CD14-positive monocyte (primary cell): ENCODE measurements around the gene REG1A. TPM values are rescaled to one million over a fixed set of nuclear protein-coding genes. Genes with fewer than 3 reads are reported as not detected.

ENCODE experiments used
- DNase-seq, 3 donors: peaks; one replicate each; pipeline ENCODE4 v3.0.0-alpha.2; 2011 to 2022
- H2AFZ ChIP-seq: 2 replicates; pipeline ENCODE4 v1.6.0; 2012; ENCODE audit warnings: mild to moderate bottlenecking, low read depth, low read length, inconsistent platforms; ENCODE audit not compliant: insufficient read depth, poor library complexity, severe bottlenecking
- H3K27ac ChIP-seq, 2 donors: 1 replicate in 1 of 2; 2 replicates in 1 of 2; pipeline ENCODE4 v1.5.1; 2012 to 2013; ENCODE audit warnings: low read length in 2 of 2, control low read depth in 1 of 2, inconsistent platforms in 1 of 2, low read depth in 1 of 2, mild to moderate bottlenecking in 1 of 2
- H3K27me3 ChIP-seq, 2 donors: one replicate each; pipeline versions ENCODE4 v1.6.0 to v1.6.1; 2011 to 2013; ENCODE audit warnings: low read length in 2 of 2; ENCODE audit not compliant: control insufficient read depth in 2 of 2, insufficient read depth in 2 of 2
- H3K36me3 ChIP-seq, 2 donors: replicated peaks in 1 of 2; 1 replicate in 1 of 2; 2 replicates in 1 of 2; pipeline versions ENCODE4 v1.5.1 to v1.6.1; 2012 to 2013; ENCODE audit warnings: low read length in 2 of 2, control low read depth in 1 of 2, inconsistent platforms in 1 of 2, mild to moderate bottlenecking in 1 of 2; ENCODE audit not compliant: insufficient read depth in 2 of 2, control insufficient read depth in 1 of 2
- H3K4me1 ChIP-seq, 2 donors: 1 replicate in 1 of 2; 2 replicates in 1 of 2; pipeline versions ENCODE4 v1.5.1 to v1.6.1; 2012 to 2013; ENCODE audit warnings: low read length in 2 of 2, control low read depth in 1 of 2, inconsistent platforms in 1 of 2, mild to moderate bottlenecking in 1 of 2, moderate library complexity in 1 of 2; ENCODE audit not compliant: insufficient read depth in 2 of 2, control insufficient read depth in 1 of 2
- H3K4me2 ChIP-seq: replicated peaks from 2 replicates; pipeline ENCODE3; 2012; ENCODE audit warnings: low read length, moderate library complexity, mild to moderate bottlenecking; ENCODE audit not compliant: poor library complexity, severe bottlenecking; ENCODE audit errors: extremely low read depth
- H3K4me3 ChIP-seq, 3 experiments: fragments of 200-600 bp in 1 of 3; sonication (generic) in 1 of 3; replicated peaks in 1 of 3; 1 replicate in 2 of 3; 2 replicates in 1 of 3; pipeline ENCODE4 v1.5.1; 2011 to 2013; ENCODE audit warnings: low read length in 3 of 3, mild to moderate bottlenecking in 3 of 3, control low read depth in 2 of 3, low read depth in 2 of 3, inconsistent platforms in 1 of 3, moderate library complexity in 1 of 3
- H3K79me2 ChIP-seq: 2 replicates; pipeline ENCODE4 v1.6.0; 2012; ENCODE audit warnings: mild to moderate bottlenecking, control low read depth, inconsistent platforms, low read length, moderate library complexity; ENCODE audit not compliant: insufficient read depth
- H3K9ac ChIP-seq: 2 replicates; pipeline ENCODE4 v1.6.0; 2017; ENCODE audit warnings: low read length, mild to moderate bottlenecking; ENCODE audit not compliant: insufficient read depth, poor library complexity, severe bottlenecking
- H3K9me3 ChIP-seq, 2 donors: replicated peaks in 1 of 2; 1 replicate in 1 of 2; 2 replicates in 1 of 2; pipeline versions ENCODE4 v1.5.1 to v1.6.1; 2012 to 2013; ENCODE audit warnings: low read length in 2 of 2, control low read depth in 1 of 2; ENCODE audit not compliant: control insufficient read depth in 1 of 2, insufficient read depth in 1 of 2
- H4K20me1 ChIP-seq: 2 replicates; pipeline ENCODE4 v1.6.0; 2012; ENCODE audit warnings: mild to moderate bottlenecking, low read length, control low read depth, moderate library complexity; ENCODE audit not compliant: insufficient read depth
- H3K27ac Mint-ChIP-seq, 7 donors: one replicate each; pipeline ENCODE4 v1.8.0; 2020; ENCODE audit warnings: mild to moderate bottlenecking in 7 of 7, mixed read lengths in 7 of 7, moderate library complexity in 6 of 7, inconsistent platforms in 2 of 7
- H3K27me3 Mint-ChIP-seq, 3 donors: one replicate each; pipeline ENCODE4 v1.8.0; 2021 to 2022; ENCODE audit warnings: low read depth in 3 of 3, mild to moderate bottlenecking in 3 of 3, mixed read lengths in 3 of 3, moderate library complexity in 3 of 3, inconsistent platforms in 1 of 3
- H3K36me3 Mint-ChIP-seq, 2 donors: one replicate each; pipeline ENCODE4 v1.8.0; 2020; ENCODE audit warnings: mixed read lengths in 2 of 2, inconsistent platforms in 1 of 2, mild to moderate bottlenecking in 1 of 2
- H3K4me1 Mint-ChIP-seq: one replicate; pipeline ENCODE4 v1.8.0; 2020; ENCODE audit warnings: mild to moderate bottlenecking, mixed read lengths
- H3K4me3 Mint-ChIP-seq, 2 donors: one replicate each; pipeline ENCODE4 v1.8.0; 2020; ENCODE audit warnings: mild to moderate bottlenecking in 2 of 2, mixed read lengths in 2 of 2, moderate library complexity in 1 of 2
- H3K9me3 Mint-ChIP-seq, 7 donors: one replicate each; pipeline ENCODE4 v1.8.0; 2020 to 2022; ENCODE audit warnings: mixed read lengths in 7 of 7, mild to moderate bottlenecking in 6 of 7, moderate library complexity in 6 of 7, inconsistent platforms in 2 of 7
- WGBS: methylation state at CpG from one replicate; pipeline ENCODE4 v1.1.5; 2013; ENCODE audit warnings: missing lambda C conversion rate; ENCODE audit not compliant: insufficient coverage; 5-methylcytosine and 5-hydroxymethylcytosine counted together
- intact Hi-C, 2 donors: fragments of 100-400 bp; cut with micrococcal nuclease; formaldehyde crosslinking; loops; one replicate each; pipeline versions ENCODE4 v1.15.0 to v1.15.1; 2023
- polyA plus RNA-seq, 3 donors: library from polyadenylated mRNA; depleted of rRNA in 1 of 3; unstranded in 2 of 3; stranded (reverse) in 1 of 3; fragments of 300-500 nt in 2 of 3; fragments of >200 nt in 1 of 3; fragmentation: Illumina TruSeq in 2 of 3; gene quantifications; 1 replicate in 2 of 3; 2 replicates in 1 of 3; pipeline ENCODE4 v1.2.3, GENCODE V29; 2012 to 2021
- TF ChIP-seq, protein P1 (sequence below): fragments of 200-600 bp; IDR thresholded peaks from one replicate; pipeline ENCODE4 v1.8.0; 2022; ENCODE audit warnings: antibody characterized with exemption, mild to moderate bottlenecking

The REG1A gene
- polyA plus RNA-seq, 3 donors = not detected

DNA sequence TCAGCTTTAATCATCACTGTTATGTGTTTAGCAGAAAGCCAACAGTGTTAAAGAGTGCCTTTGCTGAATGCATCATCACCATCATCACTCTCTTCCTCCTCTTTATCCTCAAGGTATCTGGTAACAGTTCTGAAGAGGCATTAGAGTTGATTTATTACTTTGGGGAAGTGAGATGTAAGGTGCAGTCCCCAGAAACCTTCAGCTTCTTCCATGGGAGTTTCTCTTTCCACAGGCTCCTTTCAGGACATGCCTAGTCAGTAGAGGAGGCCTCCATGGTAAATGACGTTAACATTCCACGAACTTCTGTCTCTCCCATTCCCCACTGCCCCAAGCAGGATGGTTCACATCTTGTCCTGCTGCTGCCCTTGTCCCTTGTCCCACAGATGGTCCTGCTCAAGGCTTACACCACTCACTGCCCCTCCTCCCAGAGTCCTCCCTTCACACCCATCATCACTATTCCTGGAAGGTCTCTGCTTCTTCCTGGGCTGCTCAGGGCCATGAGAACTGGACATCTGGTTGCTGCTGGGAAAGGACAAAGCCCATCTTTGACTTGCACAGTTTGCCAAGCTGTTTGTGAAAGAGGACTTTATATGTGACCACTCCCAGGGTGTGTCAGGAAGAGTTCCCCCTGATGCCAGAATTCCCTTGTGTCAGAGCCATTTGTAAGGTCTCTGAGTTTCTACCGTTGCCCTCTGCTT, 5.3 kb upstream of the REG1A start:
- H3K36me3 ChIP-seq = no peaks in the 10 kb centered on the region
- no peak for DNase-seq
- H3K4me3 ChIP-seq = no peak overlapping the region
- Mint-ChIP-seq H3K27ac (peak overlapping the region in 1 of 7 donors; percentile 46), H3K4me1 (no peaks in the 10 kb centered on the region), H3K36me3 (no peaks in the 10 kb centered on the region), H3K27me3 (peaks cover 0 to 2% (median 0%) of the 10 kb centered on the region in 3 donors), H3K4me3 (no peak overlapping the region), H3K9me3 (peaks cover 2 to 13% (median 5%) of the 10 kb centered on the region in 7 donors)
- H3K4me1 ChIP-seq = no peaks in the 10 kb centered on the region
- H3K79me2 ChIP-seq = no peaks in the 10 kb centered on the region
- H4K20me1 ChIP-seq = no peaks in the 10 kb centered on the region
- H3K4me2 ChIP-seq = no peak overlapping the region
- H3K9me3 ChIP-seq = no peaks in the 10 kb centered on the region
- intact Hi-C loops = no loop called here
- no peak overlapping the region for H2AFZ ChIP-seq
- no peak overlapping the region for H3K27ac ChIP-seq
- TF ChIP-seq, protein P1, sequence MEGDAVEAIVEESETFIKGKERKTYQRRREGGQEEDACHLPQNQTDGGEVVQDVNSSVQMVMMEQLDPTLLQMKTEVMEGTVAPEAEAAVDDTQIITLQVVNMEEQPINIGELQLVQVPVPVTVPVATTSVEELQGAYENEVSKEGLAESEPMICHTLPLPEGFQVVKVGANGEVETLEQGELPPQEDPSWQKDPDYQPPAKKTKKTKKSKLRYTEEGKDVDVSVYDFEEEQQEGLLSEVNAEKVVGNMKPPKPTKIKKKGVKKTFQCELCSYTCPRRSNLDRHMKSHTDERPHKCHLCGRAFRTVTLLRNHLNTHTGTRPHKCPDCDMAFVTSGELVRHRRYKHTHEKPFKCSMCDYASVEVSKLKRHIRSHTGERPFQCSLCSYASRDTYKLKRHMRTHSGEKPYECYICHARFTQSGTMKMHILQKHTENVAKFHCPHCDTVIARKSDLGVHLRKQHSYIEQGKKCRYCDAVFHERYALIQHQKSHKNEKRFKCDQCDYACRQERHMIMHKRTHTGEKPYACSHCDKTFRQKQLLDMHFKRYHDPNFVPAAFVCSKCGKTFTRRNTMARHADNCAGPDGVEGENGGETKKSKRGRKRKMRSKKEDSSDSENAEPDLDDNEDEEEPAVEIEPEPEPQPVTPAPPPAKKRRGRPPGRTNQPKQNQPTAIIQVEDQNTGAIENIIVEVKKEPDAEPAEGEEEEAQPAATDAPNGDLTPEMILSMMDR = no peak
- no peaks in the 10 kb centered on the region for H3K27me3 ChIP-seq
- WGBS = 83% methylated on average over 2 of the region's 3 CpGs
- no peak overlapping the region for H3K9ac ChIP-seq

DNA sequence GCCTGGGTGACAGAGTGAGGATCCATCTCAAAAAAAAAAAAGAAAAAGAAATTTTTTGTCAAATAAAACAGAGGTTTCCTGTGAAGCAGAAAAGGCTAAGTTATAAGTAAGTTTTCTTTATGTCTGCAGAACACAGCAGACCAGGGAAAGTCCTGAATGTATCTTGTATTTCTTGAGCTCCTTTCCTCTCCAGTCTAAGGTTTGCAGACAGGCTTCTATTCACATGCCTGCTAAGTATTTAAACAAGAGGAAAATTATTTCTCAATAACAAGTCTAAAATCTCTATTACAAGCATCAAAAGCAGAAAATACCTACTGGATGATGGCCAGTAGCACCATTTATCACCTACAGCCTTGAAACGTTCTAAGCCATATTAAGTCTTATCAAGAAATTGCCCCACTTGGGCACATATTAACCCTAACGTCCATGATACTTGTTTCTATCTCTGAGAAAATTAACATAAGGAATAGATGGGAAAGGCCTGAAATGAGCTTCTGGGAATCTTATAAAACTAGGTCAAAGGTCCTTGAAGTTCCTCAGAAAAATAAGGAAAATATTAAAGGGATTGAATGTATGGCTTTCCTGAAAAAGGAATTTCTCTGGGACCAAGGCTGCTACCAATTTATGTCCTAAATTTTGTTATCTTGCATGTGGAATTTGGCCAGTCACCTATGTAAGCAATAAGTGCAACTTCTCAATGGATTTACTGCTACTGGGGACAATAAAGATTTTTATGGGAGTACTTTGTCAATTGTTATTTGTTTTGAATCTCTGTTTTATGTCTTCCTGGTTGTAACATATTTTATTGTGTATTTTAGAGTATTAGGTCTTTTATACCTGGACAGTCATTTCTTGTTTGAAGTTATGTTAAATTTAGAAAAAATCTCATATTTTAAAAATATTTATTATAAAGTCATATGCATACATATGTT, 3.0 kb upstream of the REG1A start:
- H3K36me3 Mint-ChIP-seq = no peaks in the 10 kb centered on the region
- H3K27ac ChIP-seq = no peak overlapping the region
- H3K4me3 ChIP-seq = no peak overlapping the region
- no peaks in the 10 kb centered on the region for H4K20me1 ChIP-seq
- no peaks in the 10 kb centered on the region for H3K27me3 ChIP-seq
- H3K27ac Mint-ChIP-seq = no peak overlapping the region
- peaks cover 0 to 13% (median 3%) of the 10 kb centered on the region in 7 donors for H3K9me3 Mint-ChIP-seq
- no peaks in the 10 kb centered on the region for H3K4me1 ChIP-seq
- peaks cover 0 to 2% (median 1%) of the 10 kb centered on the region in 3 donors for H3K27me3 Mint-ChIP-seq
- WGBS = no CpG with 5 or more reads among the region's 2 CpGs
- no peaks in the 10 kb centered on the region for H3K9me3 ChIP-seq
- no peak for DNase-seq
- H3K9ac ChIP-seq = no peak overlapping the region
- intact Hi-C loops = no loop called here
- TF ChIP-seq, protein P1 = no peak
- H3K4me1 Mint-ChIP-seq = no peaks in the 10 kb centered on the region
- no peak overlapping the region for H3K4me3 Mint-ChIP-seq
- no peak overlapping the region for H3K4me2 ChIP-seq
- no peak overlapping the region for H2AFZ ChIP-seq
- H3K79me2 ChIP-seq = no peaks in the 10 kb centered on the region
- no peaks in the 10 kb centered on the region for H3K36me3 ChIP-seq
